GM19468 (cell line): Measurements from ENCODE around the gene NUDT3.
"Not testable (repeated sequence)": the region's sequence is repeated elsewhere in the genome, so short reads cannot be mapped to it uniquely, and the experiment has no call there.

ENCODE experiments used
- ATAC-seq: cut with Tn5 transposase; IDR thresholded peaks from one replicate; pipeline ENCODE4 v1.9.1; 2021; ENCODE audit warnings: mild to moderate bottlenecking, moderate library complexity, moderate number of reproducible peaks; ENCODE audit not compliant: unreplicated experiment; ENCODE audit errors: extremely low read depth

Gene NUDT3

DNA sequence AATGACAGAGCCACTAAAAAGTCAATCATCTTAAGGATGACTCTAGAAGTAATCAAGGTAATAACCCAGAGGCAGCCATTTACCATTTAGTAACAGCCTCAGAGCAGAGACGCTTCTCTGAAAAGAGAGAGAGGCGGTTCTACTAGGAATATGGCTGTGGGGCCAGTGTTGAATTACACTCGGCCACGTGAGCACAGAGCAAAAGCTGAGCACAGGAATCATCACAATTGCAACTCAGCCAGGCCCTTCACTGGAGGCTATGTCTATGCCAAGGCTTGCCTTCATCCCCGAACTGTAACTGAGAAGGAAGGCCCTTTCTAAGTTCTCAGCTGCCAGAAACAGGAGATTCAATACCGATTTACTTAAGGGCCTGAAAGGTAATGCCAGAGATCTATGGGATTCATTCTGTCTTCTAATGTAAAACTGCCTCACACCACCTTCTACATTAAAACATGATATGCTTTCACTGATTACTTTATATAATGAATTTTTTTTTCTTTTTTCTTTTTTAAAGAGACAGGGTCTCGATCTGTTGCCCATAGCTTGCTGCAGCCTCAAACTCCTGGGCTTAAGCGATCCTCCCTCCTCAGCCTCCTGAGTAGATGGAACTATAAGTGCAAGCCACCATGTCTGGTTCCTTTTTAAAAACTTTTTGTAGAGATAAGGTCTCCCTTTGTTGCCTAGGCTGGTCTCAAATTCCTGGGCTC is 67.6 kb downstream of the NUDT3 start:
- ATAC-seq: no peak

DNA sequence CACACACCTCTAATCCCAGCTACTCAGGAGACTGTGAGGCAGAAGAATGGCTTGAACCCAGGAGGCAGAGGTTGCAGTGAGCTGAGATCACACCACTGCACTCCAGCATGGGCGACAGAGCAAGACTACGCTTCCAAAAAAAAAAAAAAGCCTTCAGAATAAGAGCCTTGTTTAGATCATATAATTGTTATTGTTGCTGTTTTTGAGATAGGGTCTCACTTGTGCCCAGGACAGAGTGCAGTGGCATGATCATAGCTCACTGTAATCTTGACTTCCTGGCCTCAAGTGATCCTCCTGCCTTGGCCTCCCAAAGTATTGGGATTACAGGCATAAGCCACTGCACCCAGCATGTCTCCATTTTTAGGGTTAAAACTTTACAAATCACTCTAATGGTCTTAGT is 68.2 kb downstream of the NUDT3 start:
- not testable (repeated sequence) for ATAC-seq

GRCh38 chr6:34323300-34323699 is 69.2 kb downstream of the NUDT3 start:
- ATAC-seq: no peak

DNA sequence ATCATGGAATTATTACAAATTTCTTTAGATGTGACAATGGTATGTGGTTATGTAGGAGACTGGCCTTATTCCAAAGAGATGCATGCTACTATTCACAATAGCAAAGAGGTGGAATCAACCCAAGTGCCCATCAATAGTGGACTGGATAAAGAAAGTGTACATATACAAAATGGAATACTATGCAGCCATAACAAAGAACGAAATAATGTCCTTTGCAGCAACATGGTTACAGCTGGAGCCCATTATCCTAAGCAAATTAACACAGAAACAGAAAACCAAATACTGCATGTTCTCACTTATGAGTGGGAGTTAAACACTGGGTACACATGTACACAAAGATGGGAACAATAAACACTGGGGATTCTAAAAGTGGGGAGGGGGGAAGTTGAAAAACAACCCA is 69.7 kb downstream of the NUDT3 start:
- ATAC-seq: no peak

GRCh38 chr6:34321821-34322220 is 70.6 kb downstream of the NUDT3 start:
- ATAC-seq: no peak

DNA sequence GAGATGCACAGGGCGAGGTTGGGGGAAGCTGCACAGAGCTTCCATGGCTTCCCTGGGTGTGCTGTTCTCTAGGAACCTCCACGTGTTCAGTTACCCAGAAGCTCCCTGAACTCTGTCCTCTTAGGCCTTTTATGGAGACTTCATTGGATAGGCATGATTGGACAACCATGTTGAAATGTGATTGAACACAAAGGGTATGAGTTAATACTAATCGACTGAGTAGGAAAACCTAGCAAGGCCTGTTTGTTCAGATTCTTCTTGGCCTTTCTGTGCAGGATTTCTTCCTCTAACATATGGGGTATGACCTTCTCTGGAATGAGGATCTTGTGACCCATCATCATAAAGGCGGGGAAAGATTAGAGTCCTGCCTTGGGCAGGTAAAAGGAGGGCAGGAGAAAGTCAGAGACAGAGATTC is 73.0 kb downstream of the NUDT3 start:
- no peak for ATAC-seq

- no peak for ATAC-seq
These were observed 73.7 kb downstream of the NUDT3 start for GRCh38 chr6:34318499-34319470.

DNA sequence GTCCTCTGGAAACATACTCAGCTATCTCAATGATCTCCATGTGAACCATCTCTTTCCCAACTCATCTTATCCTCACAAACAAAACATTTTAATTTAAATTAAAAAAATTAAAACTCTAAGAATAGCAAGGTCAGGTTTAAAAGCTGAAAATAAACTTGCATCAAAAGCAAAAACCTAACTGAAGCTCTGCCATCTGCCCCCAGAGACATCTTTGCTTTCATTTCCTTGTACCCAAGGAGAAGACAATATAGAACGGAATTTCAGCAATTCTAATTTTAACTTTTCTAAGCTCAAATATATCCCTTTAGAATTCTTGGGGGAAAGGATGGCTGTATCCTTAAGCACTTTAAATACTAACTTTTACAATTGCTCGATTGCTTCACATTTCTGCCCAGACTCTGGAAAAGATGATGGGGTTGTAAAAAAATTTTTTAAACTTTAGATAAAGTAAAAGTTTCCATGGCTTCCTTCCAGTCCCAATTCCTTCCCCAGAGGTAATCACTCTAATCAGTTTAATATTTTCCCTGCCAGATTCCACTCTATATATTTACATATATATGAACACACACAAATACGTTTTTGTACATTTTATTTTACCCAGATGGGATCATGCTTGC is 74.5 kb downstream of the NUDT3 start:
- no peak for ATAC-seq

DNA sequence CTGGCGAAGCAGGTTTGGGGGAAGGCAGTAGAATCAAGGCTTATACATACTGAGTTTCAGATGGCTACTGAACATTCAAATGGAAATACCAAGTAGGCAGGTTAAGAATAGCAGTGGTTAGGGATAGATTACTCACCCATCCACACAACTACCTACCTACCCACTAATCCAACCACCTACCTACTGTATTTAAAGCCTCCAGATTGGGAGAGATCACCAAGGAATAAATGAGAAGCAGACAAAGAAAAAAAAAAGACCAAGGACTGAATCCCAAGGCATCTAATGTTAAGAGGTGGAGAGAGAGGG is 75.3 kb downstream of the NUDT3 start:
- no peak for ATAC-seq

GRCh38 chr6:34316431-34317171 is 75.9 kb downstream of the NUDT3 start:
- ATAC-seq: no peak

DNA sequence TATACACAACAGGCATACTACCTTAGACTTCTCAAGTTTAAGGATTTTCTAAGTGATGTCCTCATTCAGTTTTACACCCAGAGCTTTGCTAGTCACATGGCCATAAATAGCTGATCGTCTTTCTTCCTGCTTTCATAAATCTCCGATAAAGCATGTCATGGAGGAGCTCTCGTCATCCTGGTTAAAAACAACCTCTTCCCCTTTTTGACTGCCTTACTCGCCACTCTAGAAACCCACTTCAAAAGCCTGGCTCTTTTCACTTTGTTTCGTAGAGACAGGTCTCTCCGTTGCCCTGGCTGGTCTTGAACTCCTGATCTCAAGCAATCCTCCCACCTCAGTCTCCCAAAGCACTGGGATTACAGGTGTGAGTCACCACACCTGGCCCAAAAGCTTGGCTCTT is 76.7 kb downstream of the NUDT3 start:
- ATAC-seq: no peak

GRCh38 chr6:34315256-34315655 is 77.2 kb downstream of the NUDT3 start:
- no peak for ATAC-seq

DNA sequence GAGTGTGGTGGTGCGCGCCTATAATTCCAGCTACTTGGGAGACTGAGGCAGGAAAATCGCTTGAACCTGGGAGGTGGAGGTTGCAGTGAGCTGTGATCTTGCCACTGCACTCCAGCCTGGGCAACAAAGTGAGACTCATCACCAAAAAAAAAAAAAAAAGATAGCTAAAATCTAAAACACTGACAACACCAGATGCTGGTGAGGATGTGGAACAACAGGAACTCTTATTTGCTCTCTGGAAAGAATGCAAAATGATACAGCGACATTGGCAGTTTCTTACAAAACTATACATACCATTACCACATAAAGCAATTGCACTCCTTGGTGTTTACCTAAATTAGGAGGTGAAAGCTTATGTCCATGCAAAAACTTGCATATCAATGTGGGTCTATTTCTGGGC is 80.2 kb downstream of the NUDT3 start:
- no peak for ATAC-seq

GRCh38 chr6:34310817-34311216 is 81.7 kb downstream of the NUDT3 start:
- ATAC-seq: no peak

DNA sequence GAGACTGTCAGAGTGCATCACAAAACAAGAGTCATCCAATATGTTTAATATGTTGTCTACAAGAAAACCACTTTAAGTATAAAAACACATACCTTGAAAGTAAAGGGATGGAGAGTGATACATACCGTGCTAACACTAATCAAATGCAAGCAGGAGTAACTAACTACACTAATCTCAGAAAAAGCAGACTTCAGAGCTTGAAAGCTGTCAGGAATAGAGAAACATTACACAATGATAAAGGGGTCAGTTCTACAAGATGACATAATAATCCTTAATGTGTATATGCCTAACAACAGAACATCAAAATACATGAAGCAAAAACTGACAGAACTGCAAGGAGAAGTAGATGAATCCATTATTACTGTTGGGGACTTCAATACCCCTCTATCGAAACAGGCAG is 84.0 kb downstream of the NUDT3 start:
- ATAC-seq: no peak

DNA sequence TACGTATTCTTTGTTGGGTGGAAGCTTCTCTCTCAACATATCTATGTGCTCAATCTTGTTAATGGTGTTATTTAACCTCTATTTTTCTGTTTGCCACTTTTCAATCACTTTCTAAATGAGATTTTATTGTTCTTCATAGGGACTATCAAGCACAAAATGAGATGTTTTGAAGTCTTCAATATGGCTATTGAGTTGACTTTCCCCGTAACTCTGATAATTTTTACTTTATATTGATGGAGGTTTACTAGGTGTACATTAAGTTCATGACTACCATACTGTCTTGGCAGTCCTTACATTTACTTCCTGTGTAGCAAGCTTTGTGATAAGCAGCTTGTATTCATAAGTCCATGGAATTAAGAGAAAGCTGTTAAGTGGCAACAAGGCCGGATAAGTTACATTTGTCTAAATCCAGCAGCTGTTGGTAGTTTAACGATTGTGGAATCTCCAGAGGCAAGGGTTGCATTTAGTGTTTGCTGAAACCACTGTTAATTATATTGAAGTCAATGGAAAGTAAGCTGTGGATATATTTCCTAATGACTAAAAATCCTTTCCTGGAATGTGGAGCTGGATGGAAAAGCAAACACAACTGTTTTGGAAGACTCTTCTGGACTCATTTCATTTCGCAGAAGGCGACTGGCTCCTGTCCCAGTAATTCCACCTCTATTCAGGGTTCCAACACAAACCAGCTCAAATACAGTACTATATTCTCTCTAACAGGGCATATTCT is 86.3 kb downstream of the NUDT3 start:
- ATAC-seq: no peak

GRCh38 chr6:34305497-34305896 is 87.0 kb downstream of the NUDT3 start:
- no peak for ATAC-seq

DNA sequence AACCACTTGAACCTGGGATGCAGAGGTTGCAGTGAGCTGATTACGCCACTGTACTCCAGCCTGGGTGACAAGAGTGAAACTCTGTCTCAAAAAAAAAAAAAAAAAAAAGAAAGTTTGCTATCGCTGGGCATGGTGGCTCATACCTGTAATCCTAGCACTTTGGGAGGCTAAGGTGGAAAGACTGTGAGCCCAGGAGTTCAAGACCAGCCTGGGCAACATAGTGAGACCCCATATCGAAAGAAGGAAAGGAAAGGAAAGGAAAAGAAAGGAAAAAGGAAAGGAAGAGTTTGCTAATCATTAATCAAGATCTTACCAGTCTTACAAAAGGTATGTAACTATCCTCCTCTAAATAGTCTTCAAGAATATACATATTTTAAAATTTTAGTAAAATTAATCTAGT is 88.3 kb downstream of the NUDT3 start:
- ATAC-seq: no peak

- ATAC-seq: no peak
These were observed 89.5 kb downstream of the NUDT3 start for GRCh38 chr6:34302929-34303328.

GRCh38 chr6:34301408-34301807 is 91.1 kb downstream of the NUDT3 start:
- ATAC-seq: no peak
